IPS DF 4.7 (cell line): ENCODE data around the gene FOXD4L3.
"Not testable (repeated sequence)": the region's sequence is repeated elsewhere in the genome, so short reads cannot be mapped to it uniquely, and the experiment has no call there.

Experiments
- DNase-seq: peaks from one replicate; pipeline ENCODE4 v3.0.0-alpha.2; 2013; ENCODE audit warnings: low spot score; ENCODE audit errors: extremely low read depth

The FOXD4L3 gene

GRCh38 chr9:68343992-68344391, 41.3 kb downstream of the FOXD4L3 start:
- DNase-seq: not testable (repeated sequence)

GRCh38 chr9:68351689-68352088, 49.0 kb downstream of the FOXD4L3 start:
- DNase-seq: not testable (repeated sequence)
